HEK293 (cell line): ENCODE measurements around the gene TMEM121.
A peak's percentile ranks its signal among the peaks of the same experiment; 100 is the strongest.

Source experiments
- GFI1B ChIP-seq: fragments of 450-650 bp; formaldehyde crosslinking; IDR thresholded peaks from 2 replicates; pipeline ENCODE4 v1.5.1; 2016; ENCODE audit warnings: missing biosample characterization, missing genetic modification characterization
- HOXA7 ChIP-seq: sonication (generic); formaldehyde crosslinking; IDR thresholded peaks from 2 replicates; pipeline ENCODE4 v1.8.1; 2022; ENCODE audit warnings: missing genetic modification reagents, borderline replicate concordance
- HOXC10 ChIP-seq: sonication (generic); formaldehyde crosslinking; IDR thresholded peaks from 2 replicates; pipeline ENCODE4 v1.8.1; 2023; ENCODE audit warnings: mild to moderate bottlenecking, missing genetic modification reagents
- HOXD13 ChIP-seq: sonication (generic); formaldehyde crosslinking; IDR thresholded peaks from 2 replicates; pipeline ENCODE4 v1.8.0; 2022; ENCODE audit warnings: missing genetic modification reagents, borderline replicate concordance
- YY1 ChIP-seq: fragments of 450-650 bp; formaldehyde crosslinking; IDR thresholded peaks from 2 replicates; pipeline ENCODE4 v1.5.1; 2018; ENCODE audit warnings: missing biosample characterization, missing genetic modification characterization
- ZNF175 ChIP-seq: fragments of 450-650 bp; formaldehyde crosslinking; IDR thresholded peaks from 2 replicates; pipeline ENCODE4 v1.5.1; 2016; ENCODE audit warnings: missing biosample characterization, missing genetic modification characterization
- ZNF24 ChIP-seq: fragments of 450-650 bp; formaldehyde crosslinking; IDR thresholded peaks from 2 replicates; pipeline ENCODE4 v1.5.1; 2016; ENCODE audit warnings: missing biosample characterization, missing genetic modification characterization
- ZNF266 ChIP-seq: fragments of 450-650 bp; formaldehyde crosslinking; IDR thresholded peaks from 2 replicates; pipeline ENCODE4 v1.5.1; 2016; ENCODE audit warnings: missing biosample characterization, missing genetic modification characterization, low read depth
- ZNF274 ChIP-seq, 2 experiments: fragments of 200-500 bp in 1 of 2; fragments of 450-650 bp in 1 of 2; sonication (Bioruptor generic) in 1 of 2; formaldehyde crosslinking in 1 of 2; IDR thresholded peaks; 2 replicates each; pipeline versions ENCODE4 v1.5.1 to v1.6.1; 2014 to 2016; ENCODE audit warnings: borderline replicate concordance in 1 of 2, inconsistent platforms in 1 of 2, low read length in 1 of 2, missing biosample characterization in 1 of 2, missing genetic modification characterization in 1 of 2
- ZNF660 ChIP-seq: fragments of 450-650 bp; IDR thresholded peaks from 2 replicates; pipeline ENCODE4 v1.5.1; 2018; ENCODE audit warnings: missing biosample characterization, mild to moderate bottlenecking, missing genetic modification characterization
- ZNF76 ChIP-seq: fragments of 450-650 bp; formaldehyde crosslinking; IDR thresholded peaks from 2 replicates; pipeline ENCODE4; 2016; ENCODE audit warnings: low read depth, missing biosample characterization, missing genetic modification characterization, borderline replicate concordance
- TF ChIP-seq, protein P1 (sequence below): fragments of 450-650 bp; formaldehyde crosslinking; IDR thresholded peaks from 2 replicates; pipeline ENCODE4 v1.5.1; 2016; ENCODE audit warnings: missing biosample characterization, missing genetic modification characterization
- TF ChIP-seq, protein P2 (sequence below): fragments of 450-650 bp; formaldehyde crosslinking; IDR thresholded peaks from 2 replicates; pipeline ENCODE4 v1.5.1; 2017; ENCODE audit warnings: missing biosample characterization, mild to moderate bottlenecking, missing genetic modification characterization, moderate library complexity

DNA sequence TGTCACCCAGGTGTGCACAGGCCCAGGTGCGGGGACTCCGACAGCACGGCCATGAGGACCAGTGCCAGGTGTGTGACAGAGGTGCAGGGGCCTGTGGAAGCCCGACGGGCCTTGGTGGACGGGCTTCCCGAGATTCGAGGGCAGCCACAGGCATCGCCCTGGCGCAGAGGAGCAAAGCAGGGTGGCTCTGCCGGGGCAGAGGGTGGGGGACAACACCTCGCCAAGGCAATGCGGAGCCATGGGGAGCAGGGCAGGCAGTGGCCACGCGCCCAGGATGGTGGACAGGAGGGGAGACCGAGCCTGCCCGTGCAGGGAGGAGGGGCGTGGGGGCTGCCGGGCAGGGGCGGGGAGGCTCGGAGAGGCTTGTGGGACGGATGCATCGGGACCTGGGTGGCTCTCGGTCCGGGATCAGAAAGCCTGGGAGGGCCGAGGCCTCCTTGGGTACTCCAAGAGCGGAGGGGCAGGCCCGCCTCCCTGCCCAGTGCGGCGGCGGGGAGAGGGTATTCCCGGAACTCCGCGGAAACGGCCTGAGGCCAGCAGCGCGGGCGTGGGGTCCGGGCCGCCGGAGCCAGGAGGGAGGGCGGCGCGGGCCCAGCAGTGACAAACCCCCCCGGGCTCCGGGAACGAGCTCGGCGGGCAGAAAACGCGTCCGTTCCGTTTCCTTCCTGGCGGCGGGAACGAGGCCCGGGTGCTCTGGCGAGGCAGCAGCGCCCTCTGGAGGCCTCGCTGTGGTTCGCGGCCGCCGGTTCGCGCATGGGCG, 1.6 kb downstream of the TMEM121 start:
- TF ChIP-seq, protein P1, sequence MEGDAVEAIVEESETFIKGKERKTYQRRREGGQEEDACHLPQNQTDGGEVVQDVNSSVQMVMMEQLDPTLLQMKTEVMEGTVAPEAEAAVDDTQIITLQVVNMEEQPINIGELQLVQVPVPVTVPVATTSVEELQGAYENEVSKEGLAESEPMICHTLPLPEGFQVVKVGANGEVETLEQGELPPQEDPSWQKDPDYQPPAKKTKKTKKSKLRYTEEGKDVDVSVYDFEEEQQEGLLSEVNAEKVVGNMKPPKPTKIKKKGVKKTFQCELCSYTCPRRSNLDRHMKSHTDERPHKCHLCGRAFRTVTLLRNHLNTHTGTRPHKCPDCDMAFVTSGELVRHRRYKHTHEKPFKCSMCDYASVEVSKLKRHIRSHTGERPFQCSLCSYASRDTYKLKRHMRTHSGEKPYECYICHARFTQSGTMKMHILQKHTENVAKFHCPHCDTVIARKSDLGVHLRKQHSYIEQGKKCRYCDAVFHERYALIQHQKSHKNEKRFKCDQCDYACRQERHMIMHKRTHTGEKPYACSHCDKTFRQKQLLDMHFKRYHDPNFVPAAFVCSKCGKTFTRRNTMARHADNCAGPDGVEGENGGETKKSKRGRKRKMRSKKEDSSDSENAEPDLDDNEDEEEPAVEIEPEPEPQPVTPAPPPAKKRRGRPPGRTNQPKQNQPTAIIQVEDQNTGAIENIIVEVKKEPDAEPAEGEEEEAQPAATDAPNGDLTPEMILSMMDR (tag by site-specific recombination) = peak; percentile 92
- no peak for TF ChIP-seq YY1 (tag by site-specific recombination)
- peak; percentile 92 for TF ChIP-seq ZNF76 (tag by site-specific recombination)
- no peak for TF ChIP-seq ZNF266 (tag by site-specific recombination)
- TF ChIP-seq, protein P2, sequence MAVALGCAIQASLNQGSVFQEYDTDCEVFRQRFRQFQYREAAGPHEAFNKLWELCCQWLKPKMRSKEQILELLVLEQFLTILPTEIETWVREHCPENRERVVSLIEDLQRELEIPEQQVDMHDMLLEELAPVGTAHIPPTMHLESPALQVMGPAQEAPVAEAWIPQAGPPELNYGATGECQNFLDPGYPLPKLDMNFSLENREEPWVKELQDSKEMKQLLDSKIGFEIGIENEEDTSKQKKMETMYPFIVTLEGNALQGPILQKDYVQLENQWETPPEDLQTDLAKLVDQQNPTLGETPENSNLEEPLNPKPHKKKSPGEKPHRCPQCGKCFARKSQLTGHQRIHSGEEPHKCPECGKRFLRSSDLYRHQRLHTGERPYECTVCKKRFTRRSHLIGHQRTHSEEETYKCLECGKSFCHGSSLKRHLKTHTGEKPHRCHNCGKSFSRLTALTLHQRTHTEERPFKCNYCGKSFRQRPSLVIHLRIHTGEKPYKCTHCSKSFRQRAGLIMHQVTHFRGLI (tag by site-specific recombination) = no peak
- no peak for TF ChIP-seq ZNF175 (tag by site-specific recombination)
- TF ChIP-seq ZNF24 (tag by site-specific recombination) = peak; percentile 55; the same call in 1 of the 2 replicates
- TF ChIP-seq GFI1B (tag by site-specific recombination) = no peak
- no peak for TF ChIP-seq HOXD13 (CRISPR knock-in tag)
- no peak for TF ChIP-seq HOXA7
- peak; percentile 84 for TF ChIP-seq ZNF660 (tag by site-specific recombination)
- TF ChIP-seq ZNF274 (IDR thresholded peaks at IDR 0.05; ENCODE audit: low read length) = no peak
- TF ChIP-seq ZNF274 (tag by site-specific recombination; IDR thresholded peaks at IDR 0.05; ENCODE audit: borderline replicate concordance) = no peak
- no peak for TF ChIP-seq HOXC10
